ENCODE measurements around the gene SPARCL1. TPM values are rescaled to one million over a fixed set of nuclear protein-coding genes. Genes with fewer than 3 reads are reported as not detected.

Gene SPARCL1
- total and polyA plus RNA-seq, 10 donors: 27.2 to 318 (median 84.7) TPM

DNA sequence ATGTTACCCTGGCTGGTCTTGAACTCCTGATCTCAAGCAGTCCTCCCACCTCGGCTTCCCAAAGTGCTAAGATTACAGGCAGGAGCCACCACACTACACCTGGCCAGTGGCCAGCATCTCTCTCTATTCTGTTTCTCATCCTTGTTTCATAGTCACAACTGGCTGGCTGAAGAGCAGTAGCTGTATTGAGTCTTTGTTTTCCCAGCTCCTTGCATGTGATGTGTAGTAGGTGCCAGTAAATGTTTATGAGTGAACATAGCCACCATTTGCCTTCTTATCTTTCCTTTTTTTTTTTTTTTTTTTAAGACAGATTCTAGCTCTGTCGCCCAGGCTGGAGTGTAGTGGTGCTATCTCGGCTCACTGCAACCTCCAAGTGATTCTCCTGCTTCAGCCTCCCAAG is 83.2 kb downstream of the SPARCL1 start:
- Histone ChIP-seq H3K4me1 (no peaks in the 10 kb centered on the region), H3K4me3 (no peak overlapping the region), H3K27ac (no peak overlapping the region), H3K9me3 (no peaks in the 10 kb centered on the region), H3K36me3 (peaks cover 0 to 94% (median 36%) of the 10 kb centered on the region in 6 donors), H3K27me3 (replicated peaks in 1 of 7) (no peaks in the 10 kb centered on the region)
- TF ChIP-seq POLR2AphosphoS5 (IDR thresholded peaks at IDR 0.05) (no peak), POLR2A (IDR thresholded peaks at IDR 0.05) (no peak)
- TF ChIP-seq, protein P1, sequence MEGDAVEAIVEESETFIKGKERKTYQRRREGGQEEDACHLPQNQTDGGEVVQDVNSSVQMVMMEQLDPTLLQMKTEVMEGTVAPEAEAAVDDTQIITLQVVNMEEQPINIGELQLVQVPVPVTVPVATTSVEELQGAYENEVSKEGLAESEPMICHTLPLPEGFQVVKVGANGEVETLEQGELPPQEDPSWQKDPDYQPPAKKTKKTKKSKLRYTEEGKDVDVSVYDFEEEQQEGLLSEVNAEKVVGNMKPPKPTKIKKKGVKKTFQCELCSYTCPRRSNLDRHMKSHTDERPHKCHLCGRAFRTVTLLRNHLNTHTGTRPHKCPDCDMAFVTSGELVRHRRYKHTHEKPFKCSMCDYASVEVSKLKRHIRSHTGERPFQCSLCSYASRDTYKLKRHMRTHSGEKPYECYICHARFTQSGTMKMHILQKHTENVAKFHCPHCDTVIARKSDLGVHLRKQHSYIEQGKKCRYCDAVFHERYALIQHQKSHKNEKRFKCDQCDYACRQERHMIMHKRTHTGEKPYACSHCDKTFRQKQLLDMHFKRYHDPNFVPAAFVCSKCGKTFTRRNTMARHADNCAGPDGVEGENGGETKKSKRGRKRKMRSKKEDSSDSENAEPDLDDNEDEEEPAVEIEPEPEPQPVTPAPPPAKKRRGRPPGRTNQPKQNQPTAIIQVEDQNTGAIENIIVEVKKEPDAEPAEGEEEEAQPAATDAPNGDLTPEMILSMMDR (IDR thresholded peaks at IDR 0.05 in 8 of 11, conservative IDR thresholded peaks at IDR 0.05 in 3 of 11): no peak
- intact Hi-C loops (cut with DNase I; ENCODE audit: low total_unique reads): no loop called here
- 61 to 97% (median 81%) methylated on average over 3 of the region's 3 CpGs for WGBS, 5 donors
- no peak for DNase-seq

DNA sequence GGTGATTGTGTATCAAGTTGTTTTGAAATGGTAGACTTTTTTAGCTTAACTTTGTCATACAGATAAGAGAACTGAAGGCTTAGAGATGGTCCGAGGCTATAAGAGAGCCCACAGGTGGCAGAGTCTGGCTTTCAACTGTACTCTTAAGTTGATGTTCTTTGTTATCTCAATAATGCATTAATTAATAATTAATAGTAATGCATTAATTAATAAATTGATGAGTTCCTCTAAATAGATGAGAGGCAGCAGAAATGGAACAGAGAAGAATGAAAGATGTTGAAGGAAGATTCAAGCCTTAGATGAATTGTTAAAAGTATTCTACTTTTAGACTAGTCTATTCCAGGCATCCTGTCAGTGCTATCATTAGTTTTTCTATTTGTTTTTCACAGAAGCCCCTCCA is 84.4 kb downstream of the SPARCL1 start:
- H3K4me3 ChIP-seq: no peak overlapping the region
- no peak for DNase-seq
- WGBS, 5 donors: 82 to 100% (median 93%) methylated on average over 1 of the region's 1 CpG
- intact Hi-C loops (cut with DNase I; ENCODE audit: low total_unique reads): no loop called here
- no peak for TF ChIP-seq POLR2AphosphoS5 (IDR thresholded peaks at IDR 0.05)
- TF ChIP-seq, protein P1 (IDR thresholded peaks at IDR 0.05 in 8 of 11, conservative IDR thresholded peaks at IDR 0.05 in 3 of 11): no peak
- TF ChIP-seq POLR2A (IDR thresholded peaks at IDR 0.05): no peak
- no peaks in the 10 kb centered on the region for H3K27me3 ChIP-seq (replicated peaks in 1 of 7)
- H3K36me3 ChIP-seq: peaks cover 3 to 94% (median 31%) of the 10 kb centered on the region in 6 donors
- no peak overlapping the region for H3K27ac ChIP-seq
- no peaks in the 10 kb centered on the region for H3K4me1 ChIP-seq
- no peaks in the 10 kb centered on the region for H3K9me3 ChIP-seq

DNA sequence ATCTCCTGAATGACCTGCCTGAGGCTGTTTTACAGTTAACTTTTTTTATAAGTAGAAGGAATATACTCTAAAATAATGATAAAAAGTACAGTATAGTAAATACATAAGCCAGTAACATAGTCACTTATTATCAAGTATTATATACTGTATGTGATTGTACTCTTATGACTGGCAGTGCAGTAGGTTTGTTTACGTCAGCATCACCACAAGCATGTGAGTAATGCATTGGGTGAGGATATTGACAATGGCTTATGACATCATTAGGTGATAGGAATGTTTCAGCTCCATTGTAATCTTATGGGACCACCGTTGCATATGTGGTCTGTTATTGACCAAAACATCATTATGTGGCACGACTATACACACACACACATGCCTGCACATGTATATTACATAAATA is 86.3 kb downstream of the SPARCL1 start:
- no peak for DNase-seq
- Histone ChIP-seq H3K27me3 (replicated peaks in 1 of 7) (no peaks in the 10 kb centered on the region), H3K9me3 (no peaks in the 10 kb centered on the region), H3K4me3 (no peak overlapping the region), H3K27ac (no peak overlapping the region), H3K4me1 (no peaks in the 10 kb centered on the region), H3K36me3 (peaks cover 3 to 96% (median 38%) of the 10 kb centered on the region in 6 donors)
- intact Hi-C loops (cut with DNase I; ENCODE audit: low total_unique reads): no loop called here
- TF ChIP-seq, protein P1 (IDR thresholded peaks at IDR 0.05 in 8 of 11, conservative IDR thresholded peaks at IDR 0.05 in 3 of 11): no peak
- no peak for TF ChIP-seq POLR2A (IDR thresholded peaks at IDR 0.05)
- TF ChIP-seq POLR2AphosphoS5 (IDR thresholded peaks at IDR 0.05): no peak
- 90 to 95% (median 93%) methylated on average over 3 of the region's 3 CpGs for WGBS, 5 donors

DNA sequence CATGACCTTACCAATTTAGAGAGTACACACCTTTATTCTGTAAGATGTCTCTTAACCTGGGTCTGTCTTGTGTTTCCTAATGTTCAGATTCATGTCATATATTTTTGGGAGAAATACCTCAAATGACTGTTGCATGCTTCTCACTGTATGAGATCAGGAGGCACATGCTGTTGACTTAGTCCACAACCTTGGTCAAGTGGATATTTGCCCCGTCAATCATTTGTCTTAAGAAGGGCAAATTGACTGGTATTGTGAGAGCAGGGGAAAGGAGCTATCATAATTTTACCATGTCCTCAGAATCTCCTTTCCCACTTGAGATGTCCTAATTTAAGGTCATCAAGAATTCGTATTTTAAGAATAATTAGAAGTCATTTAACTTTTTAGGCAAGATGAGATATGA is 95.8 kb downstream of the SPARCL1 start:
- H3K27ac ChIP-seq: no peak overlapping the region
- H3K4me3 ChIP-seq: no peak overlapping the region
- 85 to 91% (median 88%) methylated on average over 2 of the region's 2 CpGs for WGBS, 5 donors
- intact Hi-C loops (cut with DNase I; ENCODE audit: low total_unique reads): no loop called here
- DNase-seq: no peak
- no peaks in the 10 kb centered on the region for H3K9me3 ChIP-seq
- H3K36me3 ChIP-seq: peaks cover 0 to 36% (median 13%) of the 10 kb centered on the region in 6 donors
- H3K27me3 ChIP-seq (replicated peaks in 1 of 7): no peaks in the 10 kb centered on the region
- H3K4me1 ChIP-seq: peaks cover 0 to 8% (median 0%) of the 10 kb centered on the region in 6 donors
- TF ChIP-seq POLR2AphosphoS5 (IDR thresholded peaks at IDR 0.05): no peak

DNA sequence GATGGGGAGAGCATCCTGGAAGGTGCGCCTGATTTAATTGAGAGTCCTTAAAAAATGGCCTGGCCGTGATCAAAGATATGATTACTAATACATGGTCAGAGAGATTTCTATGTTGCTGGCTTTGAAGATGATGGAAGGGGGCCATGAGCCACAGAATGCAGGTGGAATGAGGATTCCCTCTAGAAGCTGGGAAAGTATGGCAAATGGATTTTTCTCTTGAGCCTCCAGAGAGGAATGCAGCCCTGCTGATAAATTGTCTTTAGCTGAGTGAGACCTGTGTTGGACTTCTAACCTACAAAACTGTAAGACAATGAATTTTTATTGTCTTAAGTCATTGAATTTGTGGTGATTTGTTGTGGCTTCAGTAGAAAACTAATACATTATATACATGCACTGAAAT is 99.1 kb downstream of the SPARCL1 start:
- no peaks in the 10 kb centered on the region for H3K9me3 ChIP-seq
- no peak overlapping the region for H3K4me3 ChIP-seq
- H3K4me1 ChIP-seq: peaks cover 0 to 32% (median 6%) of the 10 kb centered on the region in 6 donors
- 89 to 98% (median 95%) methylated on average over 2 of the region's 2 CpGs for WGBS, 5 donors
- peaks cover 0 to 3% (median 0%) of the 10 kb centered on the region in 6 donors for H3K36me3 ChIP-seq
- intact Hi-C loops (cut with DNase I; ENCODE audit: low total_unique reads): no loop called here
- TF ChIP-seq POLR2A (IDR thresholded peaks at IDR 0.05) (no peak), POLR2AphosphoS5 (IDR thresholded peaks at IDR 0.05) (no peak)
- TF ChIP-seq, protein P1 (IDR thresholded peaks at IDR 0.05 in 8 of 11, conservative IDR thresholded peaks at IDR 0.05 in 3 of 11): no peak
- H3K27me3 ChIP-seq (replicated peaks in 1 of 7): no peaks in the 10 kb centered on the region
- no peak for DNase-seq
- no peak overlapping the region for H3K27ac ChIP-seq

All from spleen (tissue), 11 donors.